A549 (cell line): ENCODE results near the gene TXNIP. TPM values are rescaled to one million over a fixed set of nuclear protein-coding genes. Genes with fewer than 3 reads are reported as not detected.

Experiments used
- ATAC-seq, 2 experiments: fragments of 200-7000 bp in 1 of 2; fragments of >200 bp in 1 of 2; cut with Nextera tagmentation in 1 of 2; cut with Tn5 transposase in 1 of 2; 3 replicates each; pipeline versions ENCODE4 v1.8.0 to v1.9.1; 2018 to 2020; ENCODE audit warnings: mild to moderate bottlenecking in 1 of 2, moderate library complexity in 1 of 2
- CTCF ChIA-PET: fragments of 300-600 bp; sonication (Branson Sonifier 250); formaldehyde crosslinking; extraction: SDS; loops from one replicate; lab custom pipeline; 2021; ENCODE audit warnings: antibody characterized with exemption, inconsistent platforms; lab: Yijun Ruan, JAX
- POLR2A ChIA-PET: fragments of 350-600 bp; formaldehyde crosslinking; extraction: SDS; loops from one replicate; lab custom pipeline; 2021; ENCODE audit warnings: antibody characterized with exemption, inconsistent platforms; lab: Yijun Ruan, JAX
- DNase-seq, 2 experiments: peaks; one replicate each; pipeline versions ENCODE4 v3.0.0 to v3.0.0-alpha.2; 2011 to 2016; ENCODE audit warnings: low read depth in 1 of 2, low spot score in 1 of 2
- FAIRE-seq: peaks from 2 replicates; lab custom pipeline; 2011; peaks lifted over from hg19 to GRCh38; lab: Jason Lieb, UNC
- H3K27ac ChIP-seq, 2 experiments: fragments of >200 bp; sonication (Bioruptor Twin); formaldehyde crosslinking; 3 replicates each; pipeline ENCODE4 v1.5.1; 2016 to 2017
- H3K4me1 ChIP-seq: fragments of >200 bp; sonication (Bioruptor Twin); formaldehyde crosslinking; 3 replicates; pipeline ENCODE4 v1.6.1; 2016
- H3K4me2 ChIP-seq: fragments of >200 bp; sonication (Bioruptor Twin); formaldehyde crosslinking; 3 replicates; pipeline ENCODE4 v1.6.1; 2016
- H3K4me3 ChIP-seq: fragments of >200 bp; sonication (Bioruptor Twin); formaldehyde crosslinking; 3 replicates; pipeline ENCODE4 v1.5.1; 2016
- H3K9me3 ChIP-seq: fragments of >200 bp; sonication (Bioruptor Twin); formaldehyde crosslinking; 3 replicates; pipeline ENCODE4 v1.6.1; 2016
- BHLHE40 ChIP-seq: IDR thresholded peaks from 2 replicates; pipeline ENCODE4 v1.6.1; 2012; ENCODE audit warnings: low read depth, low read length, inconsistent platforms
- CBX8 ChIP-seq: fragments of 200-600 bp; sonication (generic); IDR thresholded peaks from 2 replicates; pipeline ENCODE4 v1.6.1; 2016
- EHF ChIP-seq: fragments of 250-450 bp; sonication (Bioruptor Pico); IDR thresholded peaks from 2 replicates; pipeline ENCODE4 v1.5.0; 2020; ENCODE audit warnings: mild to moderate bottlenecking
- FOSB ChIP-seq: fragments of 250-450 bp; sonication (Bioruptor Pico); IDR thresholded peaks from 2 replicates; pipeline ENCODE4 v1.5.0; 2020; ENCODE audit warnings: mild to moderate bottlenecking, moderate library complexity
- FOSL2 ChIP-seq, 2 experiments: fragments of 450-650 bp in 1 of 2; fragments of >200 bp in 1 of 2; sonication (Bioruptor Twin) in 1 of 2; formaldehyde crosslinking; IDR thresholded peaks; 2 replicates each; pipeline versions ENCODE4 v1.5.0 to v1.6.1; 2016 to 2020; ENCODE audit warnings: mild to moderate bottlenecking in 1 of 2, moderate library complexity in 1 of 2
- FOXS1 ChIP-seq: fragments of 250-450 bp; sonication (Bioruptor Pico); IDR thresholded peaks from 2 replicates; pipeline ENCODE4 v1.5.0; 2020; ENCODE audit warnings: mild to moderate bottlenecking, moderate library complexity
- HDAC2 ChIP-seq: fragments of 200-600 bp; sonication (generic); IDR thresholded peaks from 2 replicates; pipeline ENCODE4 v1.6.1; 2016
- HEYL ChIP-seq: fragments of 250-450 bp; sonication (Bioruptor Pico); IDR thresholded peaks from 2 replicates; pipeline ENCODE4 v1.8.0; 2021; ENCODE audit warnings: mild to moderate bottlenecking, moderate library complexity
- HOXB5 ChIP-seq: fragments of 250-450 bp; sonication (Bioruptor Pico); IDR thresholded peaks from 2 replicates; pipeline ENCODE4 v1.5.0; 2020; ENCODE audit warnings: mild to moderate bottlenecking, moderate library complexity
- JUNB ChIP-seq: fragments of >200 bp; sonication (Bioruptor Twin); formaldehyde crosslinking; IDR thresholded peaks from 2 replicates; pipeline ENCODE4 v1.6.1; 2016
- KDM1A ChIP-seq: fragments of 200-600 bp; sonication (generic); IDR thresholded peaks from 2 replicates; pipeline ENCODE4 v1.6.1; 2016; ENCODE audit warnings: low read depth, mild to moderate bottlenecking
- KDM5A ChIP-seq: fragments of 200-600 bp; sonication (generic); IDR thresholded peaks from 2 replicates; pipeline ENCODE4 v1.6.1; 2016; ENCODE audit warnings: antibody characterized with exemption, mild to moderate bottlenecking
- MAFK ChIP-seq: fragments of 450-650 bp; IDR thresholded peaks from 2 replicates; pipeline ENCODE4 v1.6.1; 2014; ENCODE audit not compliant: partially characterized antibody
- MAZ ChIP-seq: fragments of 150-350 bp; IDR thresholded peaks from 2 replicates; pipeline ENCODE4 v1.6.1; 2014; ENCODE audit warnings: antibody characterized with exemption, low read depth, low read length, borderline replicate concordance
- MYC ChIP-seq: IDR thresholded peaks from 2 replicates; pipeline ENCODE4 v1.6.1; 2012; ENCODE audit warnings: mild to moderate bottlenecking, inconsistent platforms, low read length, improper control_type of control experiment, borderline replicate concordance
- NPAS2 ChIP-seq: fragments of 250-450 bp; sonication (Bioruptor Pico); IDR thresholded peaks from 2 replicates; pipeline ENCODE4 v1.8.0; 2022; ENCODE audit warnings: mild to moderate bottlenecking, moderate library complexity, borderline replicate concordance
- NR3C1 ChIP-seq: fragments of >200 bp; sonication (Bioruptor Twin); formaldehyde crosslinking; IDR thresholded peaks from 3 replicates; pipeline ENCODE4 v1.6.1; 2017
- POLR2A ChIP-seq: IDR thresholded peaks from 2 replicates; pipeline ENCODE4 v1.6.1; 2012; ENCODE audit warnings: mild to moderate bottlenecking, low read length
- RAD21 ChIP-seq, 2 experiments: fragments of >200 bp in 1 of 2; sonication (Bioruptor Twin) in 1 of 2; formaldehyde crosslinking in 1 of 2; IDR thresholded peaks in 1 of 2; conservative IDR thresholded peaks in 1 of 2; 2 replicates in 1 of 2; 3 replicates in 1 of 2; pipeline ENCODE4 v1.6.1; 2012 to 2018; ENCODE audit warnings: inconsistent platforms in 1 of 2
- RARB ChIP-seq: fragments of 250-450 bp; sonication (Bioruptor Pico); IDR thresholded peaks from 2 replicates; pipeline ENCODE4 v1.8.0; 2021; ENCODE audit warnings: mild to moderate bottlenecking, moderate library complexity
- RCOR1 ChIP-seq: fragments of 150-350 bp; IDR thresholded peaks from 2 replicates; pipeline ENCODE4 v1.6.1; 2014; ENCODE audit warnings: antibody characterized with exemption, low read length, low read depth
- SMC3 ChIP-seq: fragments of >200 bp; sonication (Bioruptor Twin); formaldehyde crosslinking; IDR thresholded peaks from 3 replicates; pipeline ENCODE4 v1.6.1; 2018; ENCODE audit warnings: inconsistent platforms
- TFCP2L1 ChIP-seq: fragments of 250-450 bp; sonication (Bioruptor Pico); IDR thresholded peaks from 2 replicates; pipeline ENCODE4 v1.5.0; 2021; ENCODE audit warnings: mild to moderate bottlenecking
- ZC3H11A ChIP-seq: fragments of 450-650 bp; IDR thresholded peaks from 2 replicates; pipeline ENCODE4 v1.6.1; 2014; ENCODE audit warnings: antibody characterized with exemption, mild to moderate bottlenecking
- ZFP36 ChIP-seq: fragments of 450-650 bp; IDR thresholded peaks from 2 replicates; pipeline ENCODE4 v1.6.1; 2014; ENCODE audit warnings: borderline replicate concordance; ENCODE audit not compliant: partially characterized antibody
- ZSCAN20 ChIP-seq: fragments of 250-450 bp; sonication (Bioruptor Pico); IDR thresholded peaks from 2 replicates; pipeline ENCODE4 v1.8.0; 2022; ENCODE audit warnings: mild to moderate bottlenecking, moderate library complexity
- WGBS: methylation state at CpG from one replicate; pipeline ENCODE4 v1.1.6; 2017; ENCODE audit errors: missing lambda C conversion rate; 5-methylcytosine and 5-hydroxymethylcytosine counted together
- polyA plus RNA-seq, 4 experiments: library from polyadenylated mRNA; depleted of rRNA in 3 of 4; stranded (reverse); fragments of >200 nt; fragmentation: RNase III in 1 of 4; extraction: RNeasy Plus Mini Kit Qiagen cat#74134 plus additional on column Dnase treatment in 1 of 4; gene quantifications; 2 replicates in 3 of 4; 3 replicates in 1 of 4; pipeline ENCODE4 v1.2.3, GENCODE V29; 2011 to 2017
- TF ChIP-seq, protein P1 (sequence below): fragments of 250-450 bp; sonication (Bioruptor Pico); IDR thresholded peaks from 2 replicates; pipeline ENCODE4 v1.5.0; 2021; ENCODE audit warnings: mild to moderate bottlenecking, moderate library complexity, borderline replicate concordance
- TF ChIP-seq, protein P2 (sequence below): IDR thresholded peaks from 2 replicates; pipeline ENCODE4 v1.6.1; 2012; ENCODE audit warnings: low read depth, borderline replicate concordance
- TF ChIP-seq, protein P3 (sequence below): fragments of >200 bp; sonication (Bioruptor Twin); formaldehyde crosslinking; IDR thresholded peaks from 3 replicates; pipeline ENCODE4 v1.5.1; 2016

The TXNIP gene
- polyA plus RNA-seq, 2 of the 4 experiments (the other 2 are of a cell fraction), result 3.1 TPM; not detected in 1

DNA sequence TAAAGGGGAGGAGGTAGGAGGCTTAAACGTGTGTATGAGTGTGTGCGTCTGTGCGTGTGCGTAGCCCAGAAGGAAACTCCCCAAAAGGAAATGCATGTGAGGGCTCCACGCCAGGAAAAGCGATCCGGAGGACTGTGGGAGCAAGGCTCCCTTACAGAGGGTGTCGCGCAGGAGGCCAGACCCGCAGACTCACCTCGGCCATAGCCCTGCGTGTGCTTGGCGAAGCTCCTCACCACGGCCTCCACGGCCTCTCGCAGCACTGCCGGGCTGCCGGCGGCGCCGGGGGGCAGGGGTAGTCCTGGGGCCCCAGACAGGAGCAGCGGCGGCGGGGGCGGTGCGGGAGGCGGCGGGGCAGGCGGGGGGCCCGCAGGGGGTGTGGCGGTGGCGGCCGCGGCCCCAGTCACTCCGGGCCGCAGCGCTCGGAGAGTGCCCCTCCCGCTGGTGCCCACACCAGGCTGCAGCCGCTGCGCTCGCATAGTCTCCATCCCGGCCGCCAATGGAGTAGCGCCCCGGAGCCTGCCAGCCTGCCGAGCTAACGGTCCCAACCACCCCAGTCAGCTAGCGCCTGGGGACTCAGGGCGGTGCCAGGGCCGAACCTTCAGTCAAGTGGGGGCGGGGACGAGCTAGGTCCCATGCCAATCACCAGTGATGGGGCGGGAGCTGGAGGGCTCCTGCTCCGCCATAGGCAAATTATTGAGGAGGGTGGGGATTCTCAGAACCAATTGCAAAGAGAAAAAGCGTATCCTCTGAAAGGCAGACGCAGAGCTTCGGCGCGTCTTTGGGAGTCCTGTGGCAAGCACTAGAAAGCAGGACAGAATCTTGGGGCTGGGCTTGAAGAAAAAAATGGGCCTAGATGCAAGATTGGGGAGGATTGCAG lies 38.7 kb downstream of the TXNIP start, which contains the start of gene LIX1L (continued):
- no peak for TF ChIP-seq NPAS2
- no peak for TF ChIP-seq KDM5A
- no peak for TF ChIP-seq TFCP2L1
- TF ChIP-seq CBX8, result no peak
- TF ChIP-seq RCOR1, result no peak
- no peak for TF ChIP-seq HEYL (CRISPR knock-in tag)
- TF ChIP-seq MAZ, result no peak
- no peak for TF ChIP-seq MAFK
- TF ChIP-seq SMC3, result no peak
- TF ChIP-seq, protein P1, sequence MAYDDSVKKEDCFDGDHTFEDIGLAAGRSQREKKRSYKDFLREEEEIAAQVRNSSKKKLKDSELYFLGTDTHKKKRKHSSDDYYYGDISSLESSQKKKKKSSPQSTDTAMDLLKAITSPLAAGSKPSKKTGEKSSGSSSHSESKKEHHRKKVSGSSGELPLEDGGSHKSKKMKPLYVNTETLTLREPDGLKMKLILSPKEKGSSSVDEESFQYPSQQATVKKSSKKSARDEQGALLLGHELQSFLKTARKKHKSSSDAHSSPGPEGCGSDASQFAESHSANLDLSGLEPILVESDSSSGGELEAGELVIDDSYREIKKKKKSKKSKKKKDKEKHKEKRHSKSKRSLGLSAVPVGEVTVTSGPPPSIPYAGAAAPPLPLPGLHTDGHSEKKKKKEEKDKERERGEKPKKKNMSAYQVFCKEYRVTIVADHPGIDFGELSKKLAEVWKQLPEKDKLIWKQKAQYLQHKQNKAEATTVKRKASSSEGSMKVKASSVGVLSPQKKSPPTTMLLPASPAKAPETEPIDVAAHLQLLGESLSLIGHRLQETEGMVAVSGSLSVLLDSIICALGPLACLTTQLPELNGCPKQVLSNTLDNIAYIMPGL (CRISPR knock-in tag), result no peak
- TF ChIP-seq POLR2A, result peak; percentile 66
- TF ChIP-seq HDAC2, result no peak
- TF ChIP-seq RAD21 (conservative IDR thresholded peaks at IDR 0.05 in 1 of 2, IDR thresholded peaks at IDR 0.05 in 1 of 2), result no peak
- no peak for TF ChIP-seq BHLHE40
- TF ChIP-seq ZSCAN20 (CRISPR knock-in tag), result no peak
- no peak for TF ChIP-seq RARB (CRISPR knock-in tag)
- TF ChIP-seq FOSL2 (IDR thresholded peaks at IDR 0.05), result no peak
- no peak for TF ChIP-seq FOSL2 (CRISPR knock-in tag; IDR thresholded peaks at IDR 0.05)

DNA sequence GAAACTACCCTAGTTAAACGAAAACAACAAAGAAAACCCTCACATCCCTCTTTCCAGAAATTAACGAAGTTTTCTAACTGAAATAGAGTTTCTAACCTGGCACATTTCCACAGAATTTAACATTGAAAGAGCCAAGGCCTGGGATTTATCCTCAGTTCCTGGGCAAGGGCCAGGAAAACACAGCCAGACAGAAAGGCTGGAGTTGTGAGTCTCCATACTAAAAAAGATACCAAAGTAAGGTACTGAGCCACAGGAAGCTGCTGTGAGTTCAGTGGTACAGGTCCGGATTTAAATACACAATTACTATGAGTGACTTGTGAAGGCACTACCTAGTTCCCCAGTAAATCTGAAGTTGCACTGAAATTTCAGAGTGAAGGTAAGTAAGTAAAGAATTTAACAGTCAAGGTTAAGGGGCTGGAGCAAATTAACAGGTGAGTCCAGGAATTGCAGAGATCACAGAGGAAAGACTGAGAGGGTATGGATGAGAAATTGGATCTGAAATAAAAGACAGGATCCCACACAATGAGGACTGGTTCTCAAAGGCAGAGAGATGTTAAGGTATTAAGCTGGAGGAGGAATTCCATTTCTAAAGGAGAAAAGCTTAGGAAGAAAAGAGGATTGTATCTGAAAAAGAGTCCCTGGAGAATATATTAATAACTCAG lies 39.5 kb downstream of the TXNIP start:
- no peak for DNase-seq
- Histone ChIP-seq H3K4me2 (peak overlapping the region; percentile 95), H3K4me3 (peak overlapping the region; percentile 68), H3K9me3 (no peaks in the 10 kb centered on the region), H3K27ac (peak overlapping the region; percentile 91 to 97), H3K4me1 (peaks cover 36% of the 10 kb centered on the region)
- TF ChIP-seq, protein P2, sequence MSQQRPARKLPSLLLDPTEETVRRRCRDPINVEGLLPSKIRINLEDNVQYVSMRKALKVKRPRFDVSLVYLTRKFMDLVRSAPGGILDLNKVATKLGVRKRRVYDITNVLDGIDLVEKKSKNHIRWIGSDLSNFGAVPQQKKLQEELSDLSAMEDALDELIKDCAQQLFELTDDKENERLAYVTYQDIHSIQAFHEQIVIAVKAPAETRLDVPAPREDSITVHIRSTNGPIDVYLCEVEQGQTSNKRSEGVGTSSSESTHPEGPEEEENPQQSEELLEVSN, result no peak
- no peak for TF ChIP-seq HEYL (CRISPR knock-in tag)
- TF ChIP-seq CBX8, result no peak
- no peak for TF ChIP-seq POLR2A
- no peak for TF ChIP-seq FOXS1 (CRISPR knock-in tag)
- no peak for TF ChIP-seq FOSB (CRISPR knock-in tag)
- TF ChIP-seq MYC, result no peak
- TF ChIP-seq RARB (CRISPR knock-in tag), result no peak
- WGBS, result 8% methylated on average over 3 of the region's 3 CpGs
- ChIA-PET POLR2A (interaction anchor here (0.8 to 3.8 kb wide), 7 partner anchors 15 to 111 kb away, joined by 3 to 62 read pairs (median 9); partner anchors contain the start of genes NUDT17, PEX11B, PIAS3 and RBM8A), CTCF (interaction anchor here (0.6 to 4.1 kb wide), 6 partner anchors 10 to 47 kb away, joined by 3 to 18 read pairs (median 11); partner anchors contain the start of genes ITGA10 and RBM8A)
- ATAC-seq, result no peak
- no peak for FAIRE-seq

DNA sequence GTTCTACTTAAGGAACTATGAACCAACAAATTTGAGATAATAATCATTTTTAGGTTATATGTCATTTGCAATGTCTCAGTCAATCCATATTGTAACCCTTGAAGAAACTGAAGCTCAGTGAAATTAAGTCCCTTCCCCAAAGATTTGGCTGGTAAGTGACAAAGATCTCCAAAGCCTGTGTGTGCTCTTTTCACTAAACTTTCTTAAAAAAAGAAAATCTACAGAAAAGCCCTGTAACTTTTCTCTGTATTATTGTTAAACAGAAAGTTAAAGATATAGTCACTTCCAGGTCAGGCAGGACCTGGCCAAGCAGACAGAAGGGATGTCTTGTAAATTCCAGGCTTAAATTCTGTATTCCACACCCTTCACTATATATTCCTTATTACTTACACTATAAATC lies 40.0 kb downstream of the TXNIP start:
- H3K4me2 ChIP-seq, result peak overlapping the region; percentile 95
- H3K27ac ChIP-seq, result peak overlapping the region; percentile 91 to 97; a peak in 5 of 6 replicates
- ATAC-seq (no peak), FAIRE-seq (no peak), DNase-seq (no peak)
- ChIA-PET POLR2A (interaction anchor here (0.6 kb wide), 1 partner anchor 73 kb away, joined by 5 read pairs; no protein-coding TSS in a partner anchor), CTCF (interaction anchor here (0.9 to 4.1 kb wide), 5 partner anchors 12 to 65 kb away, joined by 3 to 18 read pairs (median 11); partner anchors contain the start of genes ITGA10 and RBM8A)
- H3K4me3 ChIP-seq, result peak overlapping the region; percentile 68
- no peaks in the 10 kb centered on the region for H3K9me3 ChIP-seq
- TF ChIP-seq NR3C1, result no peak
- TF ChIP-seq, protein P3, sequence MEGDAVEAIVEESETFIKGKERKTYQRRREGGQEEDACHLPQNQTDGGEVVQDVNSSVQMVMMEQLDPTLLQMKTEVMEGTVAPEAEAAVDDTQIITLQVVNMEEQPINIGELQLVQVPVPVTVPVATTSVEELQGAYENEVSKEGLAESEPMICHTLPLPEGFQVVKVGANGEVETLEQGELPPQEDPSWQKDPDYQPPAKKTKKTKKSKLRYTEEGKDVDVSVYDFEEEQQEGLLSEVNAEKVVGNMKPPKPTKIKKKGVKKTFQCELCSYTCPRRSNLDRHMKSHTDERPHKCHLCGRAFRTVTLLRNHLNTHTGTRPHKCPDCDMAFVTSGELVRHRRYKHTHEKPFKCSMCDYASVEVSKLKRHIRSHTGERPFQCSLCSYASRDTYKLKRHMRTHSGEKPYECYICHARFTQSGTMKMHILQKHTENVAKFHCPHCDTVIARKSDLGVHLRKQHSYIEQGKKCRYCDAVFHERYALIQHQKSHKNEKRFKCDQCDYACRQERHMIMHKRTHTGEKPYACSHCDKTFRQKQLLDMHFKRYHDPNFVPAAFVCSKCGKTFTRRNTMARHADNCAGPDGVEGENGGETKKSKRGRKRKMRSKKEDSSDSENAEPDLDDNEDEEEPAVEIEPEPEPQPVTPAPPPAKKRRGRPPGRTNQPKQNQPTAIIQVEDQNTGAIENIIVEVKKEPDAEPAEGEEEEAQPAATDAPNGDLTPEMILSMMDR, result no peak
- TF ChIP-seq KDM5A, result no peak
- TF ChIP-seq HDAC2, result no peak
- no peak for TF ChIP-seq BHLHE40
- TF ChIP-seq KDM1A, result no peak
- TF ChIP-seq ZFP36, result no peak
- no peak for TF ChIP-seq ZC3H11A
- TF ChIP-seq HOXB5 (CRISPR knock-in tag), result no peak
- no peak for TF ChIP-seq EHF (CRISPR knock-in tag)
- no peak for TF ChIP-seq FOSB (CRISPR knock-in tag)
- no peak for TF ChIP-seq JUNB
- TF ChIP-seq, all 56 proteins: peak for 0
- H3K4me1 ChIP-seq, result peaks cover 30% of the 10 kb centered on the region
